Measurements from ENCODE around the gene SLC24A4.
"Not testable (repeated sequence)": the region's sequence is repeated elsewhere in the genome, so short reads cannot be mapped to it uniquely, and the experiment has no call there.

Gene SLC24A4

GRCh38 chr14:92528486-92529100 lies 205.6 kb downstream of the SLC24A4 start:
- no peak for DNase-seq

- DNase-seq: no peak
These were observed 206.9 kb downstream of the SLC24A4 start for GRCh38 chr14:92529903-92530302.

- no peak for DNase-seq
These were observed 208.3 kb downstream of the SLC24A4 start for GRCh38 chr14:92531106-92531873.

GRCh38 chr14:92532490-92533163 lies 209.7 kb downstream of the SLC24A4 start:
- peak; percentile 28 to 77 for DNase-seq

GRCh38 chr14:92534932-92535643 lies 212.1 kb downstream of the SLC24A4 start:
- DNase-seq: no peak

- DNase-seq: not testable (repeated sequence)
These were observed 213.3 kb downstream of the SLC24A4 start for GRCh38 chr14:92536231-92536630.

GRCh38 chr14:92538412-92538985 lies 215.5 kb downstream of the SLC24A4 start:
- no peak for DNase-seq

- DNase-seq: no peak
These were observed 216.5 kb downstream of the SLC24A4 start for GRCh38 chr14:92539419-92539818.

GRCh38 chr14:92539875-92540274 lies 216.9 kb downstream of the SLC24A4 start:
- no peak for DNase-seq

GRCh38 chr14:92540472-92541048 lies 217.6 kb downstream of the SLC24A4 start:
- DNase-seq: no peak

GRCh38 chr14:92542766-92543554 lies 220.0 kb downstream of the SLC24A4 start:
- DNase-seq: no peak

- no peak for DNase-seq
These were observed 221.2 kb downstream of the SLC24A4 start for GRCh38 chr14:92544051-92544720.

- no peak for DNase-seq
These were observed 223.5 kb downstream of the SLC24A4 start for GRCh38 chr14:92546347-92547053.

GRCh38 chr14:92549105-92549858 lies 226.3 kb downstream of the SLC24A4 start:
- DNase-seq: no peak

GRCh38 chr14:92549859-92550230 lies 226.9 kb downstream of the SLC24A4 start:
- DNase-seq: peak; percentile 43 to 71

Data from NCI-H524 (cell line).